GM21786 (cell line): Measurements from ENCODE around the gene ZNF70.
"Not testable (repeated sequence)": the region's sequence is repeated elsewhere in the genome, so short reads cannot be mapped to it uniquely, and the experiment has no call there.

Experiments
- ATAC-seq: cut with Tn5 transposase; IDR thresholded peaks from one replicate; pipeline ENCODE4 v1.9.1; 2021; ENCODE audit not compliant: unreplicated experiment

The ZNF70 gene

DNA sequence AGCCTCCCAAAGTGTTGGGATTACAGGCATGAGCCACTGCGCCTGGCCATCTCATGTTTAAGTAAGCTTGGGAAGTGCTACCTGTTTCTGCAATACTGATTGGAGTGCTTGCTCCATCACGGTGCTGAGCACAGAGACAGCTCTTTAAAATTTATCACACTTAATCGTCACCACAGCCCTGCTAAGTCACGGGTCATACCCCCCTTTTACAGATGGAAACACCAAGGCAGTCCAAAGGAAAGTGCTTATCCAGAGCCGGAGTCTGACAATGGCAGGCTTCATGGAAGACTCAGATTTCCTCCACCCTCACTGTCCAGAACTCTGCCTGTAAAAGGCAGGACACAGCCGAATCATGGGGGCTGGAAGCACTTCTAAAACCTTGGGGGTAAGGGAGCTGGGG is 9.1 kb upstream of the ZNF70 start:
- no peak for ATAC-seq

DNA sequence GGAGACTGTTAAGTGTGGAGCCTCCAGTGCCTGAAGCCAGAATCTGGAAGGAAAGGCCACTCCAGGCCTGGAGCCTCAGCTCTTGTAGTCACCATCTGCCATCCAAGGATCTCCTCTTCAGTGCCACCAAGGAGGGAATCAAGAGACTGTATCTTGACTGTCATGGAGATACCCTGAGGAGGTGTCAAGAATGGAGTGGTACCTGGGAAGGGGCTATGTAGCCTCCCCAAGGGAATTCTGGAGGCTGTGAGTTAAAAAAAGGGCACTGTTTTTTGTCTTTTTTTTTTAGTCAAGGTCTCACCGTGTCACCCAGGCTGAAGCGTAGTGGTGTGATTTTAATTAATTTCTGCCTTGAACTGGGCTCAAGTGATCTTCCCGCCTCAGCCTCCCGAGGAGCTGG is 8.7 kb upstream of the ZNF70 start:
- no peak for ATAC-seq

- no peak for ATAC-seq
Measured at GRCh38 chr22:23756891-23757290, 6.0 kb upstream of the ZNF70 start.

GRCh38 chr22:23755711-23756110 is 4.8 kb upstream of the ZNF70 start:
- ATAC-seq = no peak

- no peak for ATAC-seq
Measured at GRCh38 chr22:23754980-23755636, 4.2 kb upstream of the ZNF70 start.

DNA sequence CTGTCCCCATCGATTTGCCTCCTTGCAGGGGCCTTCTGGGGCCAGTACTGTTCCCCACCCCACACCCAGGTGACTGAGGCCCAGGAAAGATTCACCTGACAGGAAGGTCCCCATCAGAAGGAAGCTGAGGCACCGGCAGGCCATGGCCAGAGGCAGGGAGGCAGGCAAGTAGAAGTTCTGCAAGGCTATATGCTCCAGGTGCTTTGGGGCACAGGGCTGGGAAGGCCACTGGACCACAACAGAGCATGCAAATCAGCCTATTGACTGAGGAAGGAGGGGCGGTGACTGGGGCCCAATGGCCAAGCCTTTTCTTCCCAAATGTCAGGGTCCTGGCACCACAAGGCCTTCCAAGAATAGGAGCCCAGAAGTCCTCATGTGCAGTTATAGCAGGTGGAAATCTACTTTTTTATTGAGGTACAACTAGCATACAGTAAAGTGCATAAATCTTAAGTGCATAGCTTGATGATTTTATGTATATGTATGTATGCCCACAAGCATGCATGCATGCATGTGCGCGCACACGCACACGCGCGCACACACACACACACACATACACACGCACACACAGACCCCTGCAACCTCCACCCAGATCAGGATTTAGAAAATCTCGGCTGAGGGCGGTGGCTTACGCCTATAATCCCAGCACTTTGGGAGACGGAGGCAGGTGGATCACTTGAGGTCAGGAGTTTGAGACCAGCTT is 3.5 kb upstream of the ZNF70 start, which contains the start of gene VPREB3:
TSS of gene VPREB3 (minus strand) at position 206 of the 700 bp plus-strand sequence. CDS start at position 144, 62 bp downstream.
- ATAC-seq = no peak

GRCh38 chr22:23753385-23753784 is 2.5 kb upstream of the ZNF70 start:
- ATAC-seq = no peak

GRCh38 chr22:23752750-23753149 is 1.8 kb upstream of the ZNF70 start:
- ATAC-seq = no peak

- no peak for ATAC-seq
Measured at GRCh38 chr22:23752090-23752691, 1.3 kb upstream of the ZNF70 start.

DNA sequence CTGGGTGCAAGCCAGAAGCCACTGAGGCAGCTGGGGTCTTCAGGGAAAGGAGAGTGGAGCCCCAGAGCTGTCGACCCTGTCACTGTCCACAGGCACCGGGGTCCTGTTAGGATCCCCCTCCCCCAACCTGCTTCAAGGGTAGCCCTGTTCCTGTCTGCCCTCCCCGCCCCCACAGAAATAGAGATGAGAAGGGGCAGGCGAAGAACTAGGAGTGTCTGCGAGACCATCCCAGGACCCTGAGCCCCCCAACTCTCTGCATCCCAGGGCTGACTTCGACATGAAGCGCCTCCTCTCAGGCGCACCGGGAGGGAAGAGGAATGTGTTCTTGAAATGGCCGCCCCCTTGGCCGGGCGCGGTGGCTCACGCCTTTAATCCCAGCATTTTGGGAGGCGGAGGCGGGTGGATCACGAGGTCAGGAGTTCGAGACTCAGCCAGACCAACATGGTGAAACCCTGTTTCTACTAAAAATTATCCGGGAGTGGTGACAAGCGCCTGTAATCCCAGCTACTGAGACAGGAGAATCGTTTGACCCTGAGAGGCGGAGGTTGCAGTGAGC is 607 bp upstream of the ZNF70 start:
- no peak for ATAC-seq

- ATAC-seq = no peak
Measured at GRCh38 chr22:23750367-23750713, 572 bp downstream of the ZNF70 start.

- ATAC-seq = no peak
Measured at GRCh38 chr22:23749841-23750301, 1.0 kb downstream of the ZNF70 start.

DNA sequence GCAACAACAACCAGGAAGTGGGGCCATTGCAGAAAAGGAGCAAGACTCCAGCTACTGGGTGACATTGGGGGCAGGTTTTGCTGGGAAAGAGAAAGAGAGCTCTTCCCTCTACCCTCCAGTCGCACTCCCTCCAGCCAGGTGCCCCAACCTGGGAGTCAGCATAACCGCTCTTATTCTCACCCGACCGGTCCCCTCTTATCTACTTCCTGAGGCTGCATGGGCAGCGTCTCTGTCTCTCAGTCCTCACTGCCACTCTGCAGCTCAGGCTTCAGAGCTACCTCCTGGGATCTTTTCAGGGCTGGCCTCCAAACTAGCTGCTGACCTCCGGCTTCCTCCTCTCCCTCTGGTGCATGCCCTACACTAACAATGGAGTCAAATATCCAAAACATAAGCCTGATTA is 5.1 kb downstream of the ZNF70 start:
- ATAC-seq = no peak

GRCh38 chr22:23744485-23744884 is 6.4 kb downstream of the ZNF70 start:
- ATAC-seq = no peak

DNA sequence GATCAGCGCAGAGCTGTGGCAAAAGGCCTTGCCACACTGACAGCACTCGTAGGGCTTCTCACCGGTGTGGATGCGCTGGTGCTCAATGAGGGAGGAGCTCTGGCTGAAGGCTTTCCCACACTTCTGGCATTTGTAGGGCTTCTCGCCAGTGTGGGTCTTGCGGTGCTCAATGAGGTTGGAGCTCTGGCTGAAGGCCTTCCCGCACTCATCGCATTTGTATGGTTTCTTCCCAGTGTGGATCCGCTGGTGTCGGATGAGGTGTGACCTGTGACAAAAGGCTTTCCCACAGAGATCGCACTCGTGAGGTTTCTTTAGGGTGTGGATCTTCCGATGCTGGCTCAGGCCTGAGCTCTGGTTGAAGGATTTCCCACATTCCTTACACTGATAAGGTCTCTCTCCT is 6.9 kb downstream of the ZNF70 start:
- ATAC-seq = no peak

- ATAC-seq = no peak
Measured at GRCh38 chr22:23743303-23743705, 7.6 kb downstream of the ZNF70 start.

GRCh38 chr22:23742505-23743264 is 8.2 kb downstream of the ZNF70 start:
- no peak for ATAC-seq

DNA sequence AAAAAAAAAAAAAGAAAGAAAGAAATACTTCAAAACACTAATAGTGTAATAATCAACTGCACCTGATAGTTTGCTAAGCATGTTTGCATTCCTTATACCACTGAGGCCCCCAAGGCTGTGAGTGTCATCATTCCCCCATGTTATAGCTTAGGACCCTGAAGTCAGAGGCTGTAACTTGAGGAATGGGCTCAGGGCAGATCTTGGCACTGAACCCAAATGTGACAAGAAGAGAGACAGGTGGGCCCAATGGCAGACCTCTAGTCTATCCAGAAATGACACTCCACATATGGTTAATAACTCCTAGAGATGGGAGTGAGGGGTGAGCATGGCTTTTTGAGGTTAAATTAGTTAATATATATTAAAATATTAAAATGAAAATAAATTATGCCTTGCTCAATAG is 13.2 kb downstream of the ZNF70 start:
- no peak for ATAC-seq

DNA sequence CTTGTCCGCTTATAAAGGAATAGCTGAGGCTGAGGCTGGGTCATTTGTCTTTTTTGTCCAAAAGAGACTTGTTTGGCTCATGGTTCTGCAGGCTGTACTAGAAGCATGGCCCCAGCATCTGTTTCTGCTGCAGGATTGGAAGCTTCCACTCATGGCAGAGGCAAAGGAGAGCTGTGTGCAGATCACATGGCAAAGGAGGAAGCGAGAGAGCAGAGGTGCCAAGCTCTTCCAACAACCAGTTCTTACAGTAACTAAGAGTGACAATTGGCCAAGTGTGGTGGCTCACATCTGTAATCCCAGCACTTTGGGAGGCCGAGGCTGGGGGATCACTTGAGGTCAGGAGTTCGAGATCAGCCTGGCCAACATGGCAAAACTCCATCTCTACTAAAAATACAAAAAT is 22.8 kb downstream of the ZNF70 start:
- not testable (repeated sequence) for ATAC-seq

DNA sequence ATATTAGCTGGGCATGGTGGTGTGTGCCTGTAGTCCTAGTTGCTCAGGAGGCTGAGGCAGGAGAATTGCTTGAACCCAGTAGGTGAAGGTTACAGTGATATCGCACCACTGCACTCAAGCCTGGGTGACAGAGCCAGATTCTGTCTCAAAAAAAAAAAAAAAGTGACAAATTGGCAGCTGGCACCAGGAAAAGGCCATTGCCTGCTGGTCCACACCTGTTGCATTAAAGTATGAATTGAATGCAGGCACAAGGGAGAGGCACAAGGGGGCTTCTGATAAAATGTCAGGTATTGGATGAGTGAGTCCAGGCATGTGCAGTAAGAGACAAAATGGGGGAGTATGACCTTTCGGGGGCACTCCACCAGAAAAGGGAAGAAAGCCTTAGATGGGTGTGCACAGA is 28.2 kb downstream of the ZNF70 start:
- no peak for ATAC-seq

- no peak for ATAC-seq
Measured at GRCh38 chr22:23722160-23722559, 28.8 kb downstream of the ZNF70 start.
